Measurements from ENCODE around the gene SMIM23.

DNA sequence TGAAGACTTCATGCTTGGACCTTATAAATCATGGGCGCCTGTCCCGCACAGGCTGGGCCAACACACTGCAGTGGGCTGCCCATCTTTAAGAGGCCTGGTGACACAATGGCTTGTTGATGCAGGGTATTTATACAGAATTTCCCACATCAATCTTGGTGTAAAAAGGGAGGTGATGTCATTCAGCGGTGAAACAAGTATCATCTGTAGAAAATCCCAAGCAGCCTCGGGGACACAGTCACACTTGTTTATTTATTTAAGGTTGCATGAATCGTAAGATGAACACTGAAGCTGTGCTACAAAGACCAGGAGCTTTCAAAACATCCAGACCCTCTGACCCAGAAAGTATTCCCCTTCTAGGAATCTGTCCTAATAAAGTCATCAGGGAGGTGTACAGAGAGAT, 40.5 kb downstream of the SMIM23 start:
- TF ChIP-seq SP1 (IDR thresholded peaks at IDR 0.05) (no peak), FOXM1 (IDR thresholded peaks at IDR 0.05; ENCODE audit: borderline replicate concordance) (no peak), CTBP1 (IDR thresholded peaks at IDR 0.05; ENCODE audit: borderline replicate concordance) (no peak), ARNT (IDR thresholded peaks at IDR 0.05) (no peak), TARDBP (IDR thresholded peaks at IDR 0.05) (no peak), BHLHE40 (IDR thresholded peaks at IDR 0.05; ENCODE audit: borderline replicate concordance) (no peak), L3MBTL2 (conservative IDR thresholded peaks at IDR 0.05) (no peak), FOXA1 (IDR thresholded peaks at IDR 0.05) (no peak), FOXK2 (IDR thresholded peaks at IDR 0.05) (no peak), ZNF384 (IDR thresholded peaks at IDR 0.05) (no peak)
- TF ChIP-seq, protein P1, sequence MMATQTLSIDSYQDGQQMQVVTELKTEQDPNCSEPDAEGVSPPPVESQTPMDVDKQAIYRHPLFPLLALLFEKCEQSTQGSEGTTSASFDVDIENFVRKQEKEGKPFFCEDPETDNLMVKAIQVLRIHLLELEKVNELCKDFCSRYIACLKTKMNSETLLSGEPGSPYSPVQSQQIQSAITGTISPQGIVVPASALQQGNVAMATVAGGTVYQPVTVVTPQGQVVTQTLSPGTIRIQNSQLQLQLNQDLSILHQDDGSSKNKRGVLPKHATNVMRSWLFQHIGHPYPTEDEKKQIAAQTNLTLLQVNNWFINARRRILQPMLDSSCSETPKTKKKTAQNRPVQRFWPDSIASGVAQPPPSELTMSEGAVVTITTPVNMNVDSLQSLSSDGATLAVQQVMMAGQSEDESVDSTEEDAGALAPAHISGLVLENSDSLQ (IDR thresholded peaks at IDR 0.05) = peak; percentile 77

Data from HEK293T (cell line).